H1 (cell line): Measurements from ENCODE around the gene SLC12A7. TPM values are rescaled to one million over a fixed set of nuclear protein-coding genes. Genes with fewer than 3 reads are reported as not detected.

Source experiments
- EGR1 ChIP-seq: IDR thresholded peaks from 2 replicates; pipeline ENCODE4 v1.6.1; 2011; ENCODE audit warnings: low read depth, low read length, borderline replicate concordance
- GTF2F1 ChIP-seq: IDR thresholded peaks from 2 replicates; pipeline ENCODE4 v1.6.1; 2012; ENCODE audit warnings: low read depth, low read length, improper control_type of control experiment, borderline replicate concordance
- NRF1 ChIP-seq: IDR thresholded peaks from 2 replicates; pipeline ENCODE4 v1.6.1; 2011; ENCODE audit warnings: mild to moderate bottlenecking, low read depth, low read length, improper control_type of control experiment
- ZNF274 ChIP-seq: IDR thresholded peaks from 2 replicates; pipeline ENCODE4 v1.7.0; 2012; ENCODE audit warnings: low read length, borderline replicate concordance; ENCODE audit errors: extremely low read depth
- polyA plus RNA-seq, 7 experiments: library from polyadenylated mRNA; depleted of rRNA in 3 of 7; stranded (reverse) in 5 of 7; unstranded in 2 of 7; fragments of >200 nt in 5 of 7; fragments of 200-250 nt in 2 of 7; gene quantifications; 1 replicate in 5 of 7; 2 replicates in 1 of 7; 4 replicates in 1 of 7; pipeline versions ENCODE4 v1.2.1 to v1.2.3, GENCODE V29; 2011 to 2013; ENCODE audit warnings: missing spikeins in 2 of 7, mixed read lengths in 2 of 7
- total RNA-seq: library from RNA; stranded (reverse); fragmentation: NEBNext Ultra II Directional; extraction: Animal tissue kit (Norgen Biotek cat#: 25700); gene quantifications from 2 replicates; pipeline ENCODE4 v1.2.1, GENCODE V29; 2021

SLC12A7 gene
- total and polyA plus RNA-seq, 2 of the 8 experiments (the other 6 are each of a cell fraction or from before 2014, with no cell fraction given), result 23.5 to 39.7 TPM

- TF ChIP-seq NRF1, result no peak
- TF ChIP-seq ZNF274, result no peak
- TF ChIP-seq EGR1, result no peak
- TF ChIP-seq GTF2F1, result no peak
- TF ChIP-seq, all 59 proteins: peak for 0
Measured at GRCh38 chr5:1020452-1020961, 91.4 kb downstream of the SLC12A7 start (continued).
